Suppressor macrophage treated with lipopolysaccharide for 4 hours (primary cell): ENCODE measurements around the gene SPOCK3.
A peak's percentile ranks its signal among the peaks of the same experiment; 100 is the strongest.
"Not testable (repeated sequence)": the region's sequence is repeated elsewhere in the genome, so short reads cannot be mapped to it uniquely, and the experiment has no call there.

Source experiments
- DNase-seq: peaks from one replicate; pipeline ENCODE4 v3.0.0-alpha.2; 2020

Gene SPOCK3

GRCh38 chr4:167031534-167032156 is 202.6 kb downstream of the SPOCK3 start:
- DNase-seq: no peak

- no peak for DNase-seq
These were observed 205.3 kb downstream of the SPOCK3 start for GRCh38 chr4:167028976-167029375.

- no peak for DNase-seq
These were observed 208.6 kb downstream of the SPOCK3 start for GRCh38 chr4:167025670-167026069.

- DNase-seq: no peak
These were observed 210.8 kb downstream of the SPOCK3 start for GRCh38 chr4:167023364-167023925.

GRCh38 chr4:167021545-167022155 is 212.6 kb downstream of the SPOCK3 start:
- DNase-seq: peak; percentile 79

- no peak for DNase-seq
These were observed 213.9 kb downstream of the SPOCK3 start for GRCh38 chr4:167020410-167020809.

GRCh38 chr4:167014944-167015343 is 219.3 kb downstream of the SPOCK3 start:
- no peak for DNase-seq

GRCh38 chr4:167003326-167003725 is 231.0 kb downstream of the SPOCK3 start:
- DNase-seq: no peak

- no peak for DNase-seq
These were observed 234.0 kb downstream of the SPOCK3 start for GRCh38 chr4:167000141-167000852.

GRCh38 chr4:166996216-166996615 is 238.1 kb downstream of the SPOCK3 start:
- no peak for DNase-seq

GRCh38 chr4:166994686-166995085 is 239.6 kb downstream of the SPOCK3 start:
- DNase-seq: no peak

GRCh38 chr4:166991006-166991561 is 243.2 kb downstream of the SPOCK3 start:
- no peak for DNase-seq

- no peak for DNase-seq
These were observed 244.4 kb downstream of the SPOCK3 start for GRCh38 chr4:166989886-166990285.

- DNase-seq: no peak
These were observed 247.3 kb downstream of the SPOCK3 start for GRCh38 chr4:166987026-166987425.

GRCh38 chr4:166981847-166982246 is 252.4 kb downstream of the SPOCK3 start:
- DNase-seq: no peak

GRCh38 chr4:166980419-166980818 is 253.9 kb downstream of the SPOCK3 start:
- no peak for DNase-seq

- DNase-seq: no peak
These were observed 256.7 kb downstream of the SPOCK3 start for GRCh38 chr4:166977596-166977995.

- DNase-seq: no peak
These were observed 262.2 kb downstream of the SPOCK3 start for GRCh38 chr4:166972071-166972470.

- DNase-seq: not testable (repeated sequence)
These were observed 266.1 kb downstream of the SPOCK3 start for GRCh38 chr4:166968219-166968618.

- no peak for DNase-seq
These were observed 268.7 kb downstream of the SPOCK3 start for GRCh38 chr4:166965562-166965961.

- no peak for DNase-seq
These were observed 276.8 kb downstream of the SPOCK3 start for GRCh38 chr4:166957451-166957850.

GRCh38 chr4:166956484-166956883 is 277.8 kb downstream of the SPOCK3 start:
- DNase-seq: no peak

- no peak for DNase-seq
These were observed 292.7 kb downstream of the SPOCK3 start for GRCh38 chr4:166941629-166942028.

- DNase-seq: no peak
These were observed 303.8 kb downstream of the SPOCK3 start for GRCh38 chr4:166930464-166930863.
